Left kidney (tissue), 2 donors: ENCODE data around the gene CNN1. TPM values are rescaled to one million over a fixed set of nuclear protein-coding genes. Genes with fewer than 3 reads are reported as not detected.
"Not testable (repeated sequence)": the region's sequence is repeated elsewhere in the genome, so short reads cannot be mapped to it uniquely, and the experiment has no call there.

ENCODE experiments used
- DNase-seq: peaks from one replicate; pipeline ENCODE4 v3.0.0-alpha.2; 2013
- polyA plus RNA-seq: library from polyadenylated mRNA; unstranded; fragments of 120-200 nt; gene quantifications from one replicate; pipeline ENCODE4 v1.2.1, GENCODE V29; 2013; ENCODE audit not compliant: insufficient read length

Gene CNN1
- polyA plus RNA-seq, 1 donor = 3.0 TPM

DNA sequence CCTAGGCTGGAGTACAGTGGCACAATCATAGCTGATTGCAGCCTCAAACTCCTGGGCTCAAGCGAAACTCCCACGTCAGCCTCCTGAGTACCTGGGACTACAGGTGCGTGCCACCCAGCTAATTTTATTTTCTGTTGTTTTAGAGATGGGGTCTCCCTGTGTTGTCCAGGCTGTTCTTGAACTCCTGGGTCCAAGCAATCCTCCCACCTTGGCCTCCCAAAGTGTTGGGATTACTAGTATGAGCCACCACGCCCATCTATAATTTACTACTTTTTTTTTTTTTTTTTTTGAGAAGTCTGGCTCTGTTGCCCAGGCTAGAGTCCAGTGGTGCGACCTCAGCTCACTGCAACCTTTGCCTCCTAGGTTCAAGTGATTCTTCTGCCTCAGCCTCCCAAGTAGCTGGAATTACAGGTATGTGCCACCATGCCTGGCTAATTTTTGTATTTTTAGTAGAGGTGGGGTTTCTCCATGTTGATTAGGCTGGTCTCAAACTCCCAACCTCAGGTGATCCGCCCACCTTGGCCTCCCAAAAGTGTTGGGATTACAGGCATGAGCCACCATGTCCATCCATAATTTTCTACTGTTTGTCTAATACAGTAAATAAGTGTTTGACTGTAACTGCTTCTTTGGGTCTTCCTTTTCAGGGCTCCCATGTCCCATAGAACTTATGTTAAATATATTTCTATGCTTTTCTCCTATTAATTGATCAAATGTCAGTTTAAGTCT is 25.6 kb downstream of the CNN1 start:
- not testable (repeated sequence) for DNase-seq

DNA sequence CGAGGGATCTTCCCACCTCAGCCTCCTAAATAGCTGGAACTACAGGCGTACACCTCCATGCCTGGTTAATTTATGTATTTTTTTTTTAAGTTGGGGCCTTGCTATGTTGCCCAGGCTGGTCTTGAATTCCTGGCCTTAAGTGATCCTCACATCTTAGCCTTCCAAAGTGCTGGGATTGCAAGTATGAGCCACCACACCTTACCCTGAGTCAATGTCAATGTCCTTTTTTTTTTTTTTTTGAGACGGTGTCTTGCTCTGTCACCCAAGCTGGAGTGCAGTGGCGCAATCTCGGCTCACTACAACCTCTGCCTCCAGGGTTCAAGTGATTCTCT is 27.0 kb downstream of the CNN1 start:
- DNase-seq = not testable (repeated sequence)

DNA sequence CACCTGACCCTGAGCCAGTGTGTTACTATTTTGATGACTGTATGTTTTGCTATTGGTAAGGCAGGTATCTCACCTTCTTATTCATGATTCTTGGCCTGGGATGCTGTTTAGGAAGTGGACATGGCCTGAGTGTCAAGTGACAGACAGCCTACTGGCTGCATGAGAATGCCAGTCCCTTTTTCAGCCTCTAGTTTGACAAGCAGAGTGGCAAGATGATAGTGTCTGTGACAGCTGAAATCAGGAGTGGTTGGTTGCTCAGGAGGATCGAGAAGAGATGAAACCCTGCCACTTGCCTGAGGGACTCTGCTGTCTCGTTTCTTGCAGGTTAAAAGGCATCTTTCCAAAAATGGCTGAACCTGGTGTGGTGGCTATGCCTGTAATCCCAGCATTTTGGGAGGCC is 27.5 kb downstream of the CNN1 start:
- DNase-seq = no peak

DNA sequence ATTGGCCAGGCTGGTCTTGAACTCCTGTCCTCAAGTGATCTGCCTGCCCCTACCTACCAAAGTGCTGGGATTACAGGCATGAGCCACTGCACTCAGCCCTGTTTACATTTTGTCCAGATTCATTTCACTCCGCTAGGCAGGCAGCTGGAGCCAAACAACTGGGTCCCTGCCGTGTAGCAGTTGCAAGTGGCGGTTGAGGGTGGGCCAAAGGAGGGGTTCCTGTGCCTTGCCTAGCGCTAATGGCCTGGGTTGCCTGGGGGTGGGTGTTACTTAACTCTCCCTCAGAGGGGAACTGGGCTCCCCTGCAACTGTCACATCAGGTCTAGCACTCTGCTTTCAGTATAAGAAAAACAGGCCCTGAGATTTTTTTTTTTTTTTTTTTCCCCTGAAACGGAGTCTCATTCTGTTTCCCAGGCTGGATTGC is 31.4 kb downstream of the CNN1 start:
- no peak for DNase-seq

DNA sequence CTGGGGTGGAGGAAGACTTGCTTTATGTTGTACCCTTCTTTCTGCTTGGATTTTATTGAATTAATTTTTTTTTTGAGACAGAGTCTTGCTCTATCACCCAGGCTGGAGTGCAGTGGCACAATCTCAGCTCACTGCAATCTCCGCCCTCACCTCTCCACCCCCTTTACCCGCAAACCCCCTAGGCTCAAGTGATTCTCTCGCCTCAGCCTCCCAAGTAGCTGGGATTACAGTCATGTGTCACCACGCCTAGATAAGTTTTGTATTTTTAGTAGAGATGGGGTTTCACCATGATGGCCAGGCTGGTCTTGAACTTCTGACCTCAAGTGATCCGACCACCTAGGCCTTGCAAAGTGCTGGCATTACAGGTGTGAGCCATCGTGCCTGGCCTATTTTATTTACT is 34.7 kb downstream of the CNN1 start:
- DNase-seq = not testable (repeated sequence)

DNA sequence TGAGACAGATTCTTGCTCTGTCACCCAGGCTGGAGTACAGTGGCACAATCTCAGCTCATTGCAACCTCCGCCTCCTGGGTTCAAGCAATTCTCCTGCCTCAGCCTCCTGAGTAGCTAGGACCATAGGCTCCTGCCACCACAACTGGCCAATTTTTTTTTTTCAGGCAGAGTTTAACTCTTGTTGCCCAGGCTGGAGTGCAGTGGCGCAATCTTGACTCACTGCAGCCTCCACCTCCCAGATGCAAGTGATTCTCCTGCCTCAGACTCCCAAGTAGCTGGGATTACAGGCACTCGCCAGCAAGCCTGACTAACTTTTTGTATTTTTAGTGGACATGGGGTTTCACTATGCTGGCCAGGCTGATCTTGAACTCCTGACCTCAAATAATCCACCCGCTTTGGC is 35.1 kb downstream of the CNN1 start:
- DNase-seq = not testable (repeated sequence)

DNA sequence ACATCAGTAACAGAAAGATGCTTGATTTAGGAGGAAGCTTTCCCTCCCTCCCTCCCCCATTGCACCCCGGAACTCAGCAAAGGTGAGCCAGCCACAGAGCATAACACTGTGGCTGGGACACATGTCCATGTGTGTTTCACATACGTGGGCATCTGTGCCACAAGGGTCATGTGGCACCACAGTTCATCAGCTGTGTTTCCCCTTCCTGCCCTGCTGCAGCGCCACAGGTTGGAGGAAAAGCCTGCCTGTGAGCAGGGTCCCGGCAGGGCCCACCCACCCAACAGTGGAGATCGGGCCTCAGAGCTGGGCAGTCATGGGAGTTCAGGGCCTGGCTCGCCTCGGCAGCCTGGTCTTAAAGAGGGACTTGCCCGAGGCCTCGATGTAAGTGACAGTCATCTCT is 36.0 kb downstream of the CNN1 start:
- DNase-seq = no peak

DNA sequence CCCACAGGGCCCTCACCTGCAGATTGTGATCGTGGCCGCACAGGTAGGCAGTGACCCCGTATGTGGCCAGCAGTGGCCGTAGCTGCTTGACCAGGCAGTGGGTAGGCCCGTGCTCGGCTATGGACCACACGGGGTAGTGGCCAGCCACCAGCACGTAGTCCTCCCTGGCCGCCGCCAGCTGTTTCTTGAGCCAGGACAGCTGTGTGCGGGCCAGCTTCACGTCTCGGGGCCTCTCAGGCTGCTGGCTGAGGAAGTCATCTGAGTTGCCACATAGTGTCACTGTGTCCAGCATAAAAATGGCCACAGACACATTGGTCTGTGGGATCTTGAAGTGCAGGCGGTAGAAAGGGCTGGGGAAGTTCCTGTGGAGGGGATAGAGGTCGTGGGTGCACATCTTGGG is 37.6 kb downstream of the CNN1 start:
- no peak for DNase-seq

DNA sequence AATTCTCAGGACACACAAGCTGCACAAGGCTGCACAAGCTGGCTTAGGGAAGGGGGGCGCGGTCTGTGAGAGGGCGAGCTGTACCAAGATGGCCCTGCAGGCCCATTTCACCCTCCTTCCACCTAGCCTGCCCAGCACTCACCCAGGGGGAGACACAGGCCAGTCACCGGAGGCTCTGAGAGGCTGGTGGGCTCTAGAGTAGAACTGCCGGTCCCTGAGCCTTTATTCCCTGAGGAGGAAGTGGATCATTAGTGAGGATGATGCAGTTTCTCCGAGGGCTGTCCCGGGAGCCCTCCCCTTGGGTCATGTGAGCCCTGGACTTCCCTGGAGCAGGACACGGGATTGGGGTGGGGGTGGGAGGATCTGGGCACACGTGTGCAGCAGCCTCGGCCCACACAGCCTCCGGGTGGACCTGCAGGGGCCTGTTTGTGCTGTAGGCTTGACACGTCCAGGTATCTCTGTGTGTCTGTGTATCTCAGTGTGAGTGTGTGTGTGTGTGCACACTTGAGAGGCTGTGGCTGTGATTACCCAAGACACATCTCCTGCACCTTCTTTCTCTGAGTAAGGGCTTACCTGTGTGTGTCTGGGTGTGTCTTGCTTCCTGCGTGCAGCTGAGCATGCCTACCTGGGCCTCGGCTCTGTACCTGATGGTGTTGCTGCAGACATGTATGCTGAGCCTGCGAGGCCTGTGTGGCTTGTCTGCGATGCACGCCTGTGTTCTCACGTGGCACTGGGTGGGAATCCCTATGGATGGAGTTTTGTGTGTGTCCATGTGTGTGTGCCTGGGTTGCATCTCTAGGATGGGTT is 39.0 kb downstream of the CNN1 start, which contains the start of gene ACP5:
Gene ACP5 (minus strand): TSS at position 195 of the 807 bp plus-strand sequence. CDS start 328 bp downstream, outside the sequence.
- no peak for DNase-seq

DNA sequence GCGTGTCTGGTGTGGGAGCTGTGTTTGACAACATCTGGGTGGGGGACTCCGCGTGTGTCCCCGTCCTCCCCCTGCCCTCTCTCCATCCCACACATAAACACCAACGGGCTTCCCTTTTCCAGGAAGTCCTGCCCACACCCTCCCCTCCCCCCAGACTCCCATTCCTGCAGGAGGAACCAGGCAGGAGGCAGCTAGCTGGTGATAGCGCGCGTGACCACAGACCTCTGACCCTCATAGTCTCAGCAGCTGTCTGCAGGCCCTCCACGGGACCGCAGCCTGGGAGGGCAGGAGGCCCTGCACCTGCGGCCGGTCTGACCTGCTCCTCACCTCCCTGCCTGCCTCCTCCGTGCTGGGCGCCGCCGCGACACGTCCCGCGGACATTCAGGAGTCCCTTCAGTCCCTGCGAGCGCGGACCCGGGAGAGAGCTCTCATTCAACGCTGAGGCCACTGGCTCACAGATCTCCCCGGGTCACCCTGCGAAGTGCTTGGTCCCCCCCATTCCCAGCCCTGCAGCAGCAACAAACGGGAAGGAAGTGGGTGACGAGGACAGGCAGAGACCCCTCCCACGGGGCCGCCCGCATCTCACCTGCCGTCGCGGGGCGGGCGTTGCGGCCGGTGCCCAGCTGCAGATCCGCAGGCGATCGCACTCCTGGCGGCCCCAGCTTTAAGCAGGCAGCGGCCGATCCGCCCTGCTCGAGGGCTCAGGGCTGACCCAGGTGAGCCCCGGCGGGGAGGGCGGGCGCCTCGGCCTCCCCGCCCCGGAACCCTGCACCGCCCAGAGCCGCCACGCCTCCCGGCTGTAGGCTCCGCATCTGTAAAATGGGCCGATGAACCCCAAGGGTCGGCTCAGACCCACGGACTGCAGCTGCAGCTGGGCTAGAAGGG is 39.8 kb downstream of the CNN1 start:
- peak; percentile 26 for DNase-seq

DNA sequence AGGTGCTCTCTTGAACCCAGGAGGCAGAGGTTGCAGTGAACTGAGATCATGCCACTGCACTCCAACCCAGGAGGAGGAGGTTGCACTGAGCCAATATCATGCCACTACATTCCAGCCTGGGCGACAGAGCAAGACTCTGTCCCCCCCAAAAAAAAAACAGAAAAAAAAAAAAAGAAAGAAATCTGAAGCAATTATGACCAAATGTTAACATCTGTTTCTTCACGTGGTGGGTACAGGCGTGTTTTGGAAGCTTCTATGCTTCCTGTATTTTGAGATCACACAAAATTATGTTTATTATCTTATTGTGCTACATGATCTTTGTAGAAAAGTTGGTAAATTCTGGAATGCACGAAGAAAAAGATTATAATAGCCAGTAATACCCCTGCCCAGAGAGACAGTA is 41.5 kb downstream of the CNN1 start:
- DNase-seq = no peak

DNA sequence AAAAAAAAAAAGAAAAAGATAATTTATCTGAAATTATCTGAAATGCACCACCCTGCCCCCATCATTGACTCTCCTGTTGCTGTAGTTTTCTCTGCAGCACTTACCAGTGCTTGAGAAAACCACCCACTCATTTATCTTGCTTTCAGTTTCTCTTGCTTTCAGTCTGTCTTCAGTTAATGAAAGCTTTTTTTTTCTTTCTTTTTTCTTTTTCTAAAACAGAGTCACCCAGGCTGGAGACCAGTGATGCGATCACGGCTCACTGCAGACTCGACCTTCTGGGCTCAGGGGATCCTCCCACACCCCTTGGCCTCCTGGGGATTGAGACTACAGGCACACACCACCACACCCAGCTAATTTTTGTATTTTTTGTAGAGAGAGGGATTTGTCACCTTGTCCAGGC is 43.1 kb downstream of the CNN1 start:
- no peak for DNase-seq

DNA sequence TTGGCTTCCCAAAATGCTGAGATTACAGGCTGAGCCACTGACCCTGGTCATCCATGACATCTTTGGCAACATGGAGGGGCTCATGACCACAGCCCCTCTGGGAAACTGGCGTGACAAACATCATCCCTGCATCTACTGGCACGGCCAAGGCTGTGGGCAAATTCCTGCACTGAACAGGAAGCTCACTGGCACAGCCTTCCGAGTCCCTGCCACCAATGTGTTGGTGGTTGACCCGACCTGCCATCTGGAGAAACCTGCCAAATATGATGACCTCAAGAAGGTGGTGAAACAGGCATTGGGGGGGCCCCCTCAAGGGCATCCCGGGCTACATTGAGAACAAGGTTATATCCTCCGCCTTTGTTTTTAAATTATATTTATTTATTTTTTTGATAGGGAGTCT is 47.7 kb downstream of the CNN1 start:
- DNase-seq = no peak

DNA sequence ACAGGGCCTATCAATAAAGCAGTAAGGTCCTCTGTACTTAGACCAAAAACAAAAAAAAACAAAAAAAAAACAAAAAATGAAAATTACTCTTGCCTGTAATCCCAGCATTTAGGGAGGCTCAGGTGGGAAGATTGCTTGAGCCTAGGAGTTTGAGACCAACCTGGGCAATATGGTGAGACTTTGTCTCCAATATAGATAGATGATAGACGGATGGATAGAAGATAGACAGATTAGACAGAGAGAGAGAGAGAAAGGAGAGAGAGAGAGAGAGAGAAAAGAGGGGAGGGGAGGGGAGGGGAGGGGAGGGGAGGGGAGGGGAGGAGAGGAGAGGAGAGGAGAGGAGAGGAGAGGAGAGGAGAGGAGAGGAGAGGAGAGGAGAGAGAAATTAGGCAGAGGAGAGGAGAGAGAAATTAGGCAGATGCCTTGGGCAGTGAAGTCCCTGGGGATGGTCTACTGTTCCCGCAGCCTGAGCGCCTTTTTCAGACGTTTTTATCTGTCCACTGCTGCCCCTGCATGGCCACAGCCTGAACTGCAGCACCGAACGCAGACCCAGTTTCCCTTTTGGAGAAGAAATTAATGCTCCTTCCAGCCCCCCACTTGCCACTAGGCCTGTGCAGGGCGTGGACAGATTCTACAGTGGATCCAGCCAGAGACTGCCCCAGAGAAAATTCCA is 48.8 kb downstream of the CNN1 start:
- DNase-seq = peak; percentile 50

DNA sequence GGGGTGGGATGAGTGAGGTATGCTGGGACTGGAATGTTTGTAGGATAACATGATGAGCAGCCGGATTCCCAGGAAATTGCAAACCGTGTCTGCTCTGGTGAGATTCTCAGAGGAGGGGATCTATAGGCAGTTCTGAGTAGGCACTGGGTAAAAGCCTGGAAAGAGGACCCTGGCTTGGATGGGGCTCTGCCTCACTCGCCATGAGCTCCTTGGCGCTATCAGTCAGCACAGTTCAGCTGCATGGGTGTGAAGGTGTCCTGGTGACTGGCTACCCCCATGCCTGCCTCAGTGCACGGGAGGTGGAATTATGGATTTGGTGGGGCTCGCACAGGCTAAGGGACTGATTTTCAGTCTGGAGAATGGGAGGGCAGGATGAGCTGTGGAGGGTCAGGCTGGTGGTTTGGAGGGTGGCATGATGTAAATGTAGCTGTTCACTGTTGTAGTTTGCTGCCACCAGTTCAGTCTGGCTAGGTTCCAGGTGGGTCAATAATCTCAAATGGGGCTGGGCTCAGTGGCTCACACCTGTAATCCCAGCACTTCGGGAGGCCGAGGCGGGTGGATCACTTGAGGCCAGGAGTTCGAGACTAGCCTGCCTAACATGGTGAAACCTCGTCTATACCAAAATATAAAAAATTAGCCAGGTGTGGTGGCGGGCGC is 49.5 kb downstream of the CNN1 start:
- no peak for DNase-seq

DNA sequence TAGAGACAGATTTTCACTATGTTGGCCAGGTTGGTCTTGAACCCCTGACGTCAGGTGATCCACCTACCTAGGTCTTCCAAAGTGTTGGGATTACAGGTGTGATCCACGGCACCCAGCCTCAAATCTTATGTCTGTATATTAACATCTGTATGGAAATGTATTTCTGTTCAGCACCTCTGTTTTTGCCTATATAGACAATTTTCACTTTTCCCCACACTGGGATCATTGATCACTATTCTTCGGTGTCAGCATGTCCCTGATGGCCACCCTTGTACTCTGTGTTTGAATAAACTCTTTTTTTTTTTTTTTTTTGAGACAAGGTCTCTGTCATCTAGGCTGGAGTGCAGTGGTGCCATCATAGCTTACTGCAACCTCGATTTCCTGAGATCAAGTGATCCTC is 55.4 kb downstream of the CNN1 start:
- no peak for DNase-seq

DNA sequence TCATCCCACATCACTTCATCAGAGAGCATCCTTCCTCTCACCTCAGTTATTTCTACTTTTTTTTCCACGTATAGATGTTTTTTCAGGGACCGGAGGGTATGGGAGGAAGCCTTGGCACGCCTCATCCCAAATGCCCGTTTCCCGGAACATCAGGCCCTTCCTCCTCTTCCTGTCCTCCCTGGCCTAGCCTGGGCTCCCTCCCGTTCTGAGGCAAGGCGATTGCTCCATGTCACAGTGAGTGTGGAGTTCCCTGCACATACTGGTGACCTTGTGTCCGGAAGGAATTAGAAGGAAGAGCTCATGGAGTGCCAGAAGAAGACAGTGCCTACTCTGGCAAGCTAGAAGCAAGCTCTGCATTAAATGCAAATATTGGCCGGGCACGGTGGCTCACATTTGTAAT is 57.5 kb downstream of the CNN1 start:
- no peak for DNase-seq

DNA sequence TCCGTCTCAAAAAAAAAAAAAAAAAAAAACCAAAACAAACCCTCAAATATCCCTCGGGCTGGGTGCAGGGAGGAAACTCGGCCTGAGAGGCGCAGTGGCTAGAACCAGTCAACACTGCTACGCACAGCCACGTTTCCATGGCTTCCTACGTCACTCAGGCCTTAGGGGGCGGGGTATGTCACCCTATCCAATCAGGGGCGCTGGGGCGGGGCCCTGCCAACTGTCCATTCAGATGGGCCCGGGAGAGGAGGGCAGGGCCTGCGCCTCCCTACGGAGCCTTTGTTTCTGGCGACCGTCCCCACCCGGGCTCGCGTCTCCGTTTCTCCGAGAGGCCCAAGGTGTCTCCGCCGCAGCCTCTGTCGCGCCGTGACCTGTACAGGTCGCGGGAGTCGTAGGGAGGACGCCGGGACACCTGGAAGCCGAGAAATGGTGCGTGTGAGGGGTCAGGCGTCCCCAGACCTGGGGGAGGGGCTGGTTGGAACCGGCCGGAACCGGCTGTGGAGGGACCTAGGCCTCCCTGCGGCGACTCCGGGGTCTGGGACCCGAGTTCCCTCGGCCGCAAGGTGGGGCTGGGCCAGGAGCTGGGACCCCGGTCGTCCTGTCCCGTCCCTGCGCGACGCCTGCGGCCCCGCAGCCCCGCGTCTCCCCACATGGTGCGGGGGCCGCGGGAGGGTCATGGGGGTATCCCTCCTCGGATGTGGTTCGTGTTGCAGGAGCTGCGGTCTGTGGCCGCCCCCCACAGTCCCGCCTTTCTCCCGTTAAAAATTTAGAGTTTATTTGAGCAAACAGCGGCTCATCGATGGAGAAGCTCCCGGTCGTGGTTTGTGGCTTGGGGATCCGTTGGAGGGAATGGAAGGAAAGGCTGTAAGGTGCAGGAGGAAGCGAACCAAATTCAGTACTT is 58.8 kb downstream of the CNN1 start, which contains the start of gene ZNF627:
Gene ZNF627 (plus strand): TSS at position 282 of the 901 bp plus-strand sequence. CDS start 145 bp downstream, at position 427.
- DNase-seq = peak; percentile 99

DNA sequence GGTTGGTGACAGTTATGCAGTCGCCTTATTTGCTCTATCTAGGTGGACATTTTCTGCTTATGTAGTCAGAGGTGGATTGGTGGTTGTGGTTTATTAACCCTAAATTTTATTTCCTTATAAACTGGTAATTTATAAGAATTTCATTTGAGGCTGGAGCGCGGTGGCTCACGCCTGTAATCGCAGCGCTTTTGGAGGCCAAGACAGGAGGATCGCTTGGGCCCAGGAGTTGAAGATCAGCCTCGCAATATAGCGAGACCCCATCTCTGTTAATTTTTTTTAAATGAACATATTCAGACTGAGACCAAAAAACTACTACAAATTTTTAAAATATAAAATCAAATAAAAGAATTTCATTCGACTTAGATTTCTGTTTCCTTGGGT is 59.4 kb downstream of the CNN1 start:
- DNase-seq = peak; percentile 18

DNA sequence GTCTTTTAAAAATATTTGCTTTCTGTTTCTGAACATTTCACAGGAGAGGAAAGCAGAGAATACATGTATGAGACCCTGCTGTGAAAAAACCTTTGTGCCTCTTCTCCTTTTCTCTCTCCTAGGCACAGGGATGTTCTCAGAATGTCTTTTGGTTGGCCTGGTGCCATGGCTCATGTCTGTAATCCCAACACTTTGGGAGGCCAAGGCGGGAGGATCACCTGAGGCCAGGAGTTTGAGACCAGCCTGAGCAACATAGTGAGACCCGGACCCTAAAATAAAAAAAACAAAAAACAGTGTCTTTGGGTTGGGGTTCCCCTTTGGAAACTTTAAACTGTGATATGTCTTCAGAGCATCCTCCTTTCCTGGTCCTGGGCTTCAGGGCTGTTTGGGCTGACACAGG is 60.1 kb downstream of the CNN1 start:
- DNase-seq = no peak
